GM19025 (cell line): ENCODE measurements around the gene SLC37A2.

Experiments used
- ATAC-seq: cut with Tn5 transposase; IDR thresholded peaks from one replicate; pipeline ENCODE4 v1.9.1; 2021; ENCODE audit warnings: mild to moderate bottlenecking, low read depth, moderate library complexity; ENCODE audit not compliant: unreplicated experiment

SLC37A2 gene

GRCh38 chr11:125102510-125102909 is 39.4 kb downstream of the SLC37A2 start:
- ATAC-seq: no peak

- ATAC-seq: no peak
Measured at GRCh38 chr11:125105926-125106325, 42.8 kb downstream of the SLC37A2 start.

- no peak for ATAC-seq
Measured at GRCh38 chr11:125108469-125108868, 45.4 kb downstream of the SLC37A2 start.

DNA sequence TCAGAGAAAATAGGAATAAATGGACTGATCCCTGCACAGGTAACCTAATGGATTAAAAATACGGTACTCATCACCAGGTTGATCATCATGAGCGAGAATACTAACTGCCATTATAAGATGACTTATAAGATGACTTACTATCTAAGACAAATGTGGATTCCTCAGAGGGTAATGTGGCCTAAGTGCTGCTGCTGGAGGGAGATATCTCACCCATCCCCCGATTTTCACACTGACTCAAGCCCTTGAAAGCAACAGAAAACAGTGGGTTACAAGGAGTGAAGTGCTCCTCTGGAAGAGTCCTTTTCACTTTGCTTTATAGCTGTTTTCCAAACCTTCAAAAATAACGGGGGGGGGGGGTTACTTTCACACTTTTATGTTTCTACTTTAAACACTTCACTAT is 47.4 kb downstream of the SLC37A2 start:
- ATAC-seq: no peak

DNA sequence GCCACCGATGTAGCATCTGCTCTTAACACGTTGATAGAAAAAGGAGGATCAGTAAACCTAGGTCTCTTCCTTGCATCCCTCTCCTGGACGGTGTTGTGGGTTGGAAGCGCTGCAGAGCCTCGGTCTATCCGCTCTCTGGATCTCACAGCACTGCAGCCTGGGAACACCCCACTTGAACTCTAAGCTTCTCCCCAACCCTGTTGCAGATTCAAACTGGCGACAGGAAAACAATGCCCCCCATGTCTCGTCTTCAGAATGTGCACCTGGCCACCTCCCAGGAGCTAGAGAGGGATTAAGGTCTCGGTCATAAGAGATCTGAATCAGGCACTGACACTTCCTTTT is 47.9 kb downstream of the SLC37A2 start:
- no peak for ATAC-seq

DNA sequence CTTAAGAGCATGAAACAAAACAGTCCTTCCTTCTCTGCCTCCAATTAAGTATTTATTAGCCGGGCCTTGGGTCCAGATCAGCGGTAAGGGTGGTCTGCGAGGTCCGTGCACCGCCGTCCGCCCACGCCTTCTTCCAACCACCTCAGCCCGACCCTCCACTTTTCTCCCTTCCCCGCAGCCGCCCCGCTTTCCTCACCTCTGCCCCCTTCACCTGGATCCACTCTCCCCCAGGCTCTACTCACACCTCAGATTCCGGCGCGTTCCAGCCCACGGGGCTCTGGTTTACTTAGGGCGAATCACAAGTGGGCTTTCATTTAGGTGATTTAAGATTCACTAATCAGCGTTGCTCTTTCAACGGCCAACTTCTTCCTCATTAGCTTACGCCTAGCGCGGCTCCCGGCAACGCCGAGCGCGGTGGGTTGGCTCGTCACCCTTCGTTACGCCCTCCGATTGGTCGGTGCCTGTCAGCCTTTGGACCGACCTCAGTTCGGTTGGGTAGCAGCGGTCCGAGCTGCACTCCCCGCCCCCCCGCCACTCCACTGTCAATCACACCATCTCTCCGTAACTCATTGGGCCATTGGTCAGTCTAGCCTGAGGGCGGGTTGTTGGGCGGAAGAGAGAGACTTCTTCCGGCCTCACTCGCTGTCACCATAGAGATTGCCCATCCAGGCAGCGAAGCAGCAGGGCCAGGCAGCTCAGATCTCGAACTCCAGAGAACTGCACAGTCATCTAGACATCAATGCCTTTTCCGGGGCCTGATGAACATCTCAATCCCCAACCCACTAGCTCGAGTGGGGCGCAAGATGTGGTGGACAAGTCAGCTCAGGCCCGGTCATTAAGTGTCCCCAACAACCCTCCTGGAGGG is 48.5 kb downstream of the SLC37A2 start, which contains the start of gene TMEM218:
Gene TMEM218 (minus strand): TSS at position 284 of the 865 bp plus-strand sequence. CDS start 9,385 bp downstream, outside the sequence.
- ATAC-seq: peak; percentile 98

- no peak for ATAC-seq
Measured at GRCh38 chr11:125112208-125112604, 49.1 kb downstream of the SLC37A2 start.

GRCh38 chr11:125114518-125114917 is 51.4 kb downstream of the SLC37A2 start:
- no peak for ATAC-seq

GRCh38 chr11:125117429-125117828 is 54.3 kb downstream of the SLC37A2 start:
- no peak for ATAC-seq

DNA sequence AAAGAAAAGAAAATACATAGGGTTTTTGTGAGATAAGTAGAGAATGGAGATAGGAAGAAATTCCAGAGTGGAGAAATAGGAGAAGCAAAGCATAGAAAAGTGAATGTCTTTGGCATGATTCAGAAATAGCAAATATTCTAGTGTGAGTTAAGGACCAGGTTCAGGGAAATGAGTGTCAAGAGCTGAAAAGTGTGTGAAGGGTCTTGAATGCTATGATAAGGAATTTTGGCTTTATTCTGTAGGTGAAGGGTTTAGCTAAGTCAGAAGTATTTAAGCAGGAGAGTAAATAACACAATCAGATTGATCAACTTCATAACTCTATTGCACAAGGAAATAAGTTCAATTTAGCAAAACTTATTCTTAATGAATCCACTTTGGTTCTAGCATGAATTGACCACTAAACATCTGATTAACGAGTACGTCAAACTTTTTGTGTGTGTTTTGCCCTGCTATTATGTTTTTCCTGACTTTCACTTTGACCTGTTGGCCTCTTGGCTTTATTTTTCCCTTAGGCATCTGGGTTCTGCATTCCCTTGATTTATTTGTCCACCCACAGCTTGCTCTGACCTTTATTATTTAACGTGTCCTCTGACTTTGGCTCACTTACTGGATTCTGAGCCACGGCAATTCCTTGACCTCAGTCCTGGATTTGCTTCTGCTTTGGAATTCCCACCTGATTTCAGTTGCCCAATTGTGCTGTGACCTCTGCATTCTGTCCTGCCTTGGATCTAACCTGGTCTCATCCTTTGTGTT is 60.3 kb downstream of the SLC37A2 start:
- ATAC-seq: no peak

- peak; percentile 89 for ATAC-seq
Measured at GRCh38 chr11:125123947-125124617, 61.0 kb downstream of the SLC37A2 start.

GRCh38 chr11:125124618-125124992 is 61.5 kb downstream of the SLC37A2 start:
- no peak for ATAC-seq

DNA sequence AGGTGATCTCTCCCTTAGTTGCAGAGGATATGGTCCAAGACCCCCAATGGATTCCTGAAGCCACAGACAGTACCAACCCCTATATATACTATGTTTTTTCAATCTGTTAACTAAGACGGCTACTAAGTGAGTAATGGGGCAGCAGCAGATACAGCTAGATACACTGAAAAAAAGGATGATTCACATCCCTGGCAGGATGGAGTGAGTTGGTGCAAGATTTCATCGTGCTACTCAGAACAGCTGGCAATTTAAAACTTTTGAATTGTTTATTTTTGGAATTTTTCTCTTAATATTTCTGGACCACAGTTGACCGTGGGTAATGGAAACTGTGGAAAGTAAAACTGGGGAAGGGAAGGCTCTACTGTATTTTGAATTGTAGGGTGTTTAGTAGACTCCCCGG is 65.3 kb downstream of the SLC37A2 start:
- no peak for ATAC-seq

GRCh38 chr11:125129316-125129993 is 66.3 kb downstream of the SLC37A2 start:
- ATAC-seq: no peak

GRCh38 chr11:125132071-125132470 is 69.0 kb downstream of the SLC37A2 start:
- ATAC-seq: no peak

DNA sequence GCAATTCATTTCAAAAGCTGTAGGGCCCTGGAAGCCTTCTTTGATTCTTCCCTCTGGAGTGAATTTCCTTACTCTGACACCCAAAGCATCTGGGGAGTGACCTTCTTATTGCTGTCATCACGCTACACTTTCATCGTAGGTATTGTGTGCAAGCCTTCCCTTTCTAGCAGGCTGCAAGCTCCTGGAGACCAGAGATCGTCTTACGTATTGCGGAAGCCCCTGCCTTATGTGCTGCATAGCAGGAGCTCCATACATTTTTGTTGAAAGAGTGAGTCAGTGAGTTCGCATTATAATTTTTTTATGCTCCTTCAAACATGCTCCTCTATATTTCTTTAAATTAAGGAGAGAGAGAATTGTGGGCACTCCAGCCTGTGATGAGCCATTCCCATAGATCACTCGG is 69.5 kb downstream of the SLC37A2 start:
- ATAC-seq: no peak

DNA sequence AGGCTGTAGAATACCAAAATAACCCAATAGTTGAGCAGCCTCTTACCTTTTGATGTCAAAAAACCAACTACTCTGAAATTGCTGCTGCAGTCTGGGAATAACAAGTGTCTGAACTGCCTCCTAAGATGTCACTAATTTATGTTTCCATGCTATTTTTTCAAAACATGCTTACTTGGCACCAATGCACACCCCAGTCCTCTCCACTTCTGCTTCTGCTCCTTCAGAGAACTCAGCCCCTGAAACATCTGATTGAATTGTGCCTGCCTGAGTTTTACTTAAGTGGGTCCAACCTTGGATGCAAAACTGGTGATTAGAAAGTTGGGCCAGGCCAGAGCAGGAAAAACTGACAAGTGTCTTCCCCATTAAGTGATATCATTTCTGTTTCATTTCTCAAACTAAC is 72.9 kb downstream of the SLC37A2 start:
- no peak for ATAC-seq

- ATAC-seq: no peak
Measured at GRCh38 chr11:125138966-125139365, 75.9 kb downstream of the SLC37A2 start.

- no peak for ATAC-seq
Measured at GRCh38 chr11:125139778-125140177, 76.7 kb downstream of the SLC37A2 start.
